Measurements from ENCODE around the gene MAB21L3. TPM values are rescaled to one million over a fixed set of nuclear protein-coding genes. Genes with fewer than 3 reads are reported as not detected.

MAB21L3 gene
- total and polyA plus RNA-seq, 2 experiments from 2014 or later: not detected

DNA sequence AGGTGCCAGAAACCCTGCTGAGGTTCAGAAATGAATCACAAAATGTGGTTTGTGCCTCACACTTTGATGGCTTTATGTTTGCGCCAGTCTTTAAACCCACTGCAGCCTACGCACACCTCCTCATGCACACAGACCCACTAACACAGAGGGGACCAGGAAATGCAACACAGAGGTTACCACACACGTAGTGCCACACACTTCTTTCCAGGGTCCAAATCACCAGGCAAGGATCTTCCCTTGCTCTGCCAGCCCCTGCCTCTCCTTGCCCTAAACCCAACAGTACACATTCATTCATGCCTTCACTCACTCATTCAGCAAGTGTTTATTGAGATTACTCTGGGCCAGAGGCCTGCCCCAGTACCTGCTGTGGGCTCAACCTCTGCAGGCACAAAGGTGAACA is 17.5 kb downstream of the MAB21L3 start:
- Histone ChIP-seq H4K20me1 (replicated peaks; ENCODE audit: insufficient read depth) (no peaks in the 10 kb centered on the region), H2AFZ (no peak overlapping the region), H3F3A (replicated peaks; ENCODE audit: low read depth) (no peaks in the 10 kb centered on the region), H3K27ac (ENCODE audit: low read depth) (no peak overlapping the region), H3K27me3 (ENCODE audit: insufficient read depth) (no peaks in the 10 kb centered on the region), H3K4me1 (ENCODE audit: insufficient read depth) (no peaks in the 10 kb centered on the region), H3K4me2 (no peak overlapping the region), H3K4me3 (no peak overlapping the region), H3K79me2 (replicated peaks; ENCODE audit: insufficient read depth) (no peaks in the 10 kb centered on the region), H3K36me3 (ENCODE audit: insufficient read depth) (no peaks in the 10 kb centered on the region), H3K9me2 (ENCODE audit: insufficient read depth) (no peaks in the 10 kb centered on the region)
- no peak for DNase-seq (ENCODE audit: low spot score)
- Mint-ChIP-seq H3K4me1 (no peaks in the 10 kb centered on the region), H3K36me3 (ENCODE audit: low read depth) (no peaks in the 10 kb centered on the region), H3K4me3 (no peak overlapping the region), H3K9me3 (no peaks in the 10 kb centered on the region), H3K27me3 (ENCODE audit: insufficient read depth, low read depth, poor library complexity) (peaks cover 3% of the 10 kb centered on the region), H3K27ac (no peak overlapping the region)
- TF ChIP-seq, protein P1, sequence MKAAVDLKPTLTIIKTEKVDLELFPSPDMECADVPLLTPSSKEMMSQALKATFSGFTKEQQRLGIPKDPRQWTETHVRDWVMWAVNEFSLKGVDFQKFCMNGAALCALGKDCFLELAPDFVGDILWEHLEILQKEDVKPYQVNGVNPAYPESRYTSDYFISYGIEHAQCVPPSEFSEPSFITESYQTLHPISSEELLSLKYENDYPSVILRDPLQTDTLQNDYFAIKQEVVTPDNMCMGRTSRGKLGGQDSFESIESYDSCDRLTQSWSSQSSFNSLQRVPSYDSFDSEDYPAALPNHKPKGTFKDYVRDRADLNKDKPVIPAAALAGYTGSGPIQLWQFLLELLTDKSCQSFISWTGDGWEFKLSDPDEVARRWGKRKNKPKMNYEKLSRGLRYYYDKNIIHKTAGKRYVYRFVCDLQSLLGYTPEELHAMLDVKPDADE (IDR thresholded peaks at IDR 0.05): no peak
- TF ChIP-seq, protein P2, sequence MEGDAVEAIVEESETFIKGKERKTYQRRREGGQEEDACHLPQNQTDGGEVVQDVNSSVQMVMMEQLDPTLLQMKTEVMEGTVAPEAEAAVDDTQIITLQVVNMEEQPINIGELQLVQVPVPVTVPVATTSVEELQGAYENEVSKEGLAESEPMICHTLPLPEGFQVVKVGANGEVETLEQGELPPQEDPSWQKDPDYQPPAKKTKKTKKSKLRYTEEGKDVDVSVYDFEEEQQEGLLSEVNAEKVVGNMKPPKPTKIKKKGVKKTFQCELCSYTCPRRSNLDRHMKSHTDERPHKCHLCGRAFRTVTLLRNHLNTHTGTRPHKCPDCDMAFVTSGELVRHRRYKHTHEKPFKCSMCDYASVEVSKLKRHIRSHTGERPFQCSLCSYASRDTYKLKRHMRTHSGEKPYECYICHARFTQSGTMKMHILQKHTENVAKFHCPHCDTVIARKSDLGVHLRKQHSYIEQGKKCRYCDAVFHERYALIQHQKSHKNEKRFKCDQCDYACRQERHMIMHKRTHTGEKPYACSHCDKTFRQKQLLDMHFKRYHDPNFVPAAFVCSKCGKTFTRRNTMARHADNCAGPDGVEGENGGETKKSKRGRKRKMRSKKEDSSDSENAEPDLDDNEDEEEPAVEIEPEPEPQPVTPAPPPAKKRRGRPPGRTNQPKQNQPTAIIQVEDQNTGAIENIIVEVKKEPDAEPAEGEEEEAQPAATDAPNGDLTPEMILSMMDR (conservative IDR thresholded peaks at IDR 0.05; ENCODE audit: low read depth in 2 of 2): no peak
- no peak for TF ChIP-seq NANOG (IDR thresholded peaks at IDR 0.05; ENCODE audit: borderline replicate concordance)
- no peak for ATAC-seq

DNA sequence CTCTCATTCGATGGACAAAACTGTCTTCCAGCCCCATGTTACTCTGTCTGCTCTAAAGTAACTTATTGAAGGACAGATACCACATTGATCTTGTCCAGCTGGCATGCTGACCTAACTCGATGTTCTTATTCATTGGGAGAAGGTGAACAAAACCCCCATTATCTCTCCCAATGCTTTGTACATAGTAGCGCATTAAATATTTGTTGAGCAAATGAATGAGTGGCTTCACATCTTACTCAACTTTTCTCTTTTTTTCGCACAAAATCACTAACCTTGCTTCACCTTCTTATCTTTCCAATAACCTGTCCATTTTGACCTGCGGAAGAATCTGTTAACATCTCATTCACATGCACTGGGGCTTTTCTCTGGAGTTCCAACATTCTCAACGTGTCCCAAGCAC is 18.3 kb downstream of the MAB21L3 start:
- no peaks in the 10 kb centered on the region for H3K9me2 ChIP-seq (ENCODE audit: insufficient read depth)
- H3K36me3 Mint-ChIP-seq (ENCODE audit: low read depth): no peaks in the 10 kb centered on the region
- TF ChIP-seq EZH2 (IDR thresholded peaks at IDR 0.05; ENCODE audit: low read depth, unreplicated experiment): no peak
- no peak for TF ChIP-seq STAT1 (IDR thresholded peaks at IDR 0.05; ENCODE audit: unreplicated experiment)
- TF ChIP-seq CREB1 (CRISPR knock-in tag; IDR thresholded peaks at IDR 0.05; ENCODE audit: low read depth): no peak
- TF ChIP-seq NANOG (IDR thresholded peaks at IDR 0.05; ENCODE audit: borderline replicate concordance): no peak
- TF ChIP-seq, protein P1 (IDR thresholded peaks at IDR 0.05): no peak
- no peak for TF ChIP-seq JUNB (IDR thresholded peaks at IDR 0.05; ENCODE audit: unreplicated experiment)
- TF ChIP-seq, protein P3, sequence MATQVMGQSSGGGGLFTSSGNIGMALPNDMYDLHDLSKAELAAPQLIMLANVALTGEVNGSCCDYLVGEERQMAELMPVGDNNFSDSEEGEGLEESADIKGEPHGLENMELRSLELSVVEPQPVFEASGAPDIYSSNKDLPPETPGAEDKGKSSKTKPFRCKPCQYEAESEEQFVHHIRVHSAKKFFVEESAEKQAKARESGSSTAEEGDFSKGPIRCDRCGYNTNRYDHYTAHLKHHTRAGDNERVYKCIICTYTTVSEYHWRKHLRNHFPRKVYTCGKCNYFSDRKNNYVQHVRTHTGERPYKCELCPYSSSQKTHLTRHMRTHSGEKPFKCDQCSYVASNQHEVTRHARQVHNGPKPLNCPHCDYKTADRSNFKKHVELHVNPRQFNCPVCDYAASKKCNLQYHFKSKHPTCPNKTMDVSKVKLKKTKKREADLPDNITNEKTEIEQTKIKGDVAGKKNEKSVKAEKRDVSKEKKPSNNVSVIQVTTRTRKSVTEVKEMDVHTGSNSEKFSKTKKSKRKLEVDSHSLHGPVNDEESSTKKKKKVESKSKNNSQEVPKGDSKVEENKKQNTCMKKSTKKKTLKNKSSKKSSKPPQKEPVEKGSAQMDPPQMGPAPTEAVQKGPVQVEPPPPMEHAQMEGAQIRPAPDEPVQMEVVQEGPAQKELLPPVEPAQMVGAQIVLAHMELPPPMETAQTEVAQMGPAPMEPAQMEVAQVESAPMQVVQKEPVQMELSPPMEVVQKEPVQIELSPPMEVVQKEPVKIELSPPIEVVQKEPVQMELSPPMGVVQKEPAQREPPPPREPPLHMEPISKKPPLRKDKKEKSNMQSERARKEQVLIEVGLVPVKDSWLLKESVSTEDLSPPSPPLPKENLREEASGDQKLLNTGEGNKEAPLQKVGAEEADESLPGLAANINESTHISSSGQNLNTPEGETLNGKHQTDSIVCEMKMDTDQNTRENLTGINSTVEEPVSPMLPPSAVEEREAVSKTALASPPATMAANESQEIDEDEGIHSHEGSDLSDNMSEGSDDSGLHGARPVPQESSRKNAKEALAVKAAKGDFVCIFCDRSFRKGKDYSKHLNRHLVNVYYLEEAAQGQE (IDR thresholded peaks at IDR 0.05; ENCODE audit: unreplicated experiment): no peak
- H2AFZ ChIP-seq: no peak overlapping the region
- H3K79me2 ChIP-seq (replicated peaks; ENCODE audit: insufficient read depth): no peaks in the 10 kb centered on the region
- H3K9me3 Mint-ChIP-seq: no peaks in the 10 kb centered on the region
- H3K27me3 ChIP-seq (ENCODE audit: insufficient read depth): no peaks in the 10 kb centered on the region
- no peaks in the 10 kb centered on the region for H3K36me3 ChIP-seq (ENCODE audit: insufficient read depth)
- no peak overlapping the region for H3K4me3 ChIP-seq
- H3K27me3 Mint-ChIP-seq (ENCODE audit: insufficient read depth, low read depth, poor library complexity): peaks cover 3% of the 10 kb centered on the region
- DNase-seq (ENCODE audit: low spot score): no peak
- H3F3A ChIP-seq (replicated peaks; ENCODE audit: low read depth): no peaks in the 10 kb centered on the region
- ATAC-seq: no peak
- no peak overlapping the region for H3K4me3 Mint-ChIP-seq
- H3K4me1 Mint-ChIP-seq: no peaks in the 10 kb centered on the region
- H3K4me2 ChIP-seq: no peak overlapping the region
- no peaks in the 10 kb centered on the region for H4K20me1 ChIP-seq (replicated peaks; ENCODE audit: insufficient read depth)
- no peak overlapping the region for H3K27ac Mint-ChIP-seq
- H3K4me1 ChIP-seq (ENCODE audit: insufficient read depth): no peaks in the 10 kb centered on the region
- no peak overlapping the region for H3K27ac ChIP-seq (ENCODE audit: low read depth)

Measured in GM23338 (cell line).